Sigmoid colon (tissue), 4 donors: ENCODE results near the gene ZNF574.

Source experiments
- EP300 ChIP-seq, 4 donors: sonication (generic); formaldehyde crosslinking; IDR thresholded peaks; one replicate each; pipeline ENCODE4 v1.6.1; 2017; ENCODE audit warnings: antibody characterized with exemption in 4 of 4
- POLR2A ChIP-seq, 2 donors: fragments of 450-650 bp; IDR thresholded peaks; one replicate each; pipeline ENCODE4 v1.6.1; 2016; ENCODE audit warnings: antibody characterized with exemption in 2 of 2, mild to moderate bottlenecking in 2 of 2, moderate library complexity in 2 of 2
- TF ChIP-seq, protein P1 (sequence below), 4 experiments: fragments of 450-650 bp in 3 of 4; fragments of 200-600 bp in 1 of 4; IDR thresholded peaks; one replicate each; pipeline ENCODE4 v1.5.1; 2016 to 2019; ENCODE audit warnings: antibody characterized with exemption in 4 of 4, mild to moderate bottlenecking in 3 of 4, moderate library complexity in 2 of 4

DNA sequence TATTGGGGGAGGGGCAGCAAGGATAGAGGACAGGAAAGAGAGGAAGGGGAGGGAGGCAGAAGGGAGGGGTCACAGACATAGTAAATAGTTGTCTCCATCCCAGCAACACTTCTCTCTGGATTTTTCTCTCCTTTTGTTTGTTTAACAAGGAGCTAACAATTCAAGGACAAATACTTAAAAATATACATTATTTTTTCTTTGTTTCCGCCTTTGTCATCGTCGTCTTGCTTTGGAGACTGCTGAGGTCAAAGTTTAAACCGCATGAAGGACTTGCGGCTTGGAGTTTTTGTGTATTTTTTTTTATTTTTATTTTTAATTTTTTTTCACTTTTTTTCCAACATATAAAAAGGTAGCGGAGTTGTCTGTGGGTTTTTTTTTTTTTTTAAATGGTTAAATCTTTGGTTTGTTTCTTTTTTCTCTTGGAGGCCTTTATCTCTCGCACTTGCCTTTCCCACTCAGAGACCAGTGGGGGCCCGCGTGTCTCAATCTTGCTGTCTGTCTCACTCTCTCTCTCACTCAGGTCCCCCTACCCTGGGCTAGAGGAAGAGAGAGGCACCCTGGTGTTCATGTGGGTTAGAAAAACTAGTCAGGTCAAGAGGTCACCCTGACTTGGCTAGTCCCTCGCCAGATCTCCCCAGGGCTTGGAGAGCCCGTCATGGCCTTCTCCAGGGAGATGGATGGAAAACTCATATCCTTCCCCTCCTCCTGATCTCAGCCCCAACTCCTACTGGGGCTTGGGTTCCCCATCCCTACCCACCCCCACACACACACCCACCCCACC, 11.0 kb downstream of the ZNF574 start:
- TF ChIP-seq, protein P1, sequence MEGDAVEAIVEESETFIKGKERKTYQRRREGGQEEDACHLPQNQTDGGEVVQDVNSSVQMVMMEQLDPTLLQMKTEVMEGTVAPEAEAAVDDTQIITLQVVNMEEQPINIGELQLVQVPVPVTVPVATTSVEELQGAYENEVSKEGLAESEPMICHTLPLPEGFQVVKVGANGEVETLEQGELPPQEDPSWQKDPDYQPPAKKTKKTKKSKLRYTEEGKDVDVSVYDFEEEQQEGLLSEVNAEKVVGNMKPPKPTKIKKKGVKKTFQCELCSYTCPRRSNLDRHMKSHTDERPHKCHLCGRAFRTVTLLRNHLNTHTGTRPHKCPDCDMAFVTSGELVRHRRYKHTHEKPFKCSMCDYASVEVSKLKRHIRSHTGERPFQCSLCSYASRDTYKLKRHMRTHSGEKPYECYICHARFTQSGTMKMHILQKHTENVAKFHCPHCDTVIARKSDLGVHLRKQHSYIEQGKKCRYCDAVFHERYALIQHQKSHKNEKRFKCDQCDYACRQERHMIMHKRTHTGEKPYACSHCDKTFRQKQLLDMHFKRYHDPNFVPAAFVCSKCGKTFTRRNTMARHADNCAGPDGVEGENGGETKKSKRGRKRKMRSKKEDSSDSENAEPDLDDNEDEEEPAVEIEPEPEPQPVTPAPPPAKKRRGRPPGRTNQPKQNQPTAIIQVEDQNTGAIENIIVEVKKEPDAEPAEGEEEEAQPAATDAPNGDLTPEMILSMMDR (IDR thresholded peaks at IDR 0.05): no peak
- TF ChIP-seq EP300 (IDR thresholded peaks at IDR 0.05) (no peak), POLR2A (IDR thresholded peaks at IDR 0.05) (no peak)
